Ramos (cell line): ENCODE data around the gene TAOK1.

ENCODE experiments used
- in situ Hi-C: fragments of 300-500 bp; cut with MboI; formaldehyde crosslinking; loops from one replicate; pipeline ENCODE4 v1.14.3; 2022; ENCODE audit warnings: low sequenced_read_pairs; ENCODE audit not compliant: unreplicated experiment

The TAOK1 gene

GRCh38 chr17:29518359-29518758 is 128.2 kb downstream of the TAOK1 start:
- in situ Hi-C loops, result no loop called here

GRCh38 chr17:29524692-29525091 is 134.5 kb downstream of the TAOK1 start:
- in situ Hi-C loops, result no loop called here

DNA sequence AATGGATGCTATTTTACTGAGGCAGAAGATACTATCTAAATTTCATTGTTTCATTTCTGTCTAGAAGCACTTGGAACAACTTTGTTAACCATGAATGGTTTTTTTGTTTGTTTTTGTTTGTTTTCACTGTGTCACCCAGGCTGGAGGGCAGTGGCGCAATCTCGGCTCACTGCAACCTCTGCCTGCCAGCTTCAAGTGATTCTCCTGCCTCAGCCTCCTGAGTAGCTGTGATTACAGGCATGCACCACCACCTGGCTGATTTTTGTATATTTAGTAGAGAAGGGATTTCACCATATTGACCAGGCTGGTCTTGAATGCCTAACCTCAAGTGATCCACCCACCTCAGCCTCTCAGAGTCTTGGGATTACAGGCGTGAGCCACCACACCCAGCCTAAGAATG is 136.2 kb downstream of the TAOK1 start:
- in situ Hi-C loops, result no loop called here

DNA sequence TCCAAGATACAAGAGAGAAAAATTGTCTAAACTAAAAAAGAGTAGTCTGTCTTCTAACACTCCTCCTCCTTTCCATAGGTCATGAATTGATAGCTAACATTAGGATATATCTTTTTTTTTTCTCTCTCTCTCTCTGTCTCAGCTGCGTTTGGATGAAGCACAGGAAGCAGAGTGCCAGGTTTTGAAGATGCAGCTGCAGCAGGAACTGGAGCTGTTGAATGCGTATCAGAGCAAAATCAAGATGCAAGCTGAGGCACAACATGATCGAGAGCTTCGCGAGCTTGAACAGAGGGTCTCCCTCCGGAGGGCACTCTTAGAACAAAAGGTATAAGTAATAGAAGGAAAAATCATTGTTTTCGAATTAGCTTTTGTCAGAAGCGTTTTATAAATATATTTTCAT is 143.8 kb downstream of the TAOK1 start:
- in situ Hi-C loops, result no loop called here

DNA sequence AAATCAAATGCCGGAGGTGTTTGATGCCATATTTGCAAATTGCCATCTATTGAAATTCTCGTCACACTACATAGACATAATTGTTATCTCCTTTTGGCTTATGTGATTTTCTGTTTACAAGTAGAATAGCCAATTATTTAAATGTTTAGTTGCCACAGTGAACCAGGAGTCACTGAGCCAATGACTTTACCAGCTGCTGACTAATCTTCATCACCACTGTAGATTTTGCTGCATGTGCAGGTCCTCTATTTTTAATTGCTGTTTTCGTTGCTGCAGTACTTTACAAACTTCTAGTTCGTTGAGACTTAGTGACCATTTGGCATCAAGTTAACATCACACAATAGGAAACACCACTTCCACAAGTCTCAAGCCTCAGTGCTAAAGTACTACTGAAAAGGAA is 153.9 kb downstream of the TAOK1 start:
- in situ Hi-C loops, result no loop called here

- in situ Hi-C loops, result no loop called here
These were observed 155.9 kb downstream of the TAOK1 start for GRCh38 chr17:29546085-29546484.

- in situ Hi-C loops, result no loop called here
These were observed 156.7 kb downstream of the TAOK1 start for GRCh38 chr17:29546830-29547229.

DNA sequence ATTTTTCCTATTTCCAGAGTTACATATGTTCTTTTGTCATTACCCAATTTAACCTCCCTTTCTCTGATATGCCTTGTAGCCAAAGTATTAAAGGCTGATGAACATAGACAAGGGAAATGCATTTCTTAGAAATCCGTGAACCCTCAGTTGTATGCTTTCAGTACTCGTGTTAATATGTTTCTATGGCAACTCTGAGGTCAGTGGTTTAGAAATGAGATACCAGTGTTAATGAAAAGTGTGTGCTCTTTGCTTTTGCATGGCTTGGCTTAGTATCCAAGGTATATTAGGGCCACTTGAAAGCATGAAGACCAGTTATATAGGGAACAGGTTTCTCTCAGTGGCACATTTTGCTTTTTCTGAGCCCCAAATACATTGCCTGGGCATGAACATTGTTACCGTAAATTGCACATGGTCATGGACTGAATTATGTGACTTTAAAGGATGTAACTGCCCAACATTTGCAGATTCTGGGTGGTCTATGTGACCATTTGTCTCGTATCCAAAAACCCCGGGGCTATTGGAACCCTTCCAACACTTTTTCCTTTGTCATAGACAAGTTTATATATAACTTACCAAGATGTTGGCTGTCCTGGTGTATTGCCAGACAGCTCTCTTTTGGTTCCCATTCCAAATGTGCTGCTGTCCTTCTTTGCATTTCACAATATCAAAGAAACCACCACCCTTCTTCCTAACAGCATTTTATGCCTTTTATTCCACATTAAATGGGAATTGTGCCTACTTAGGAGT is 159.2 kb downstream of the TAOK1 start:
- in situ Hi-C loops, result no loop called here

DNA sequence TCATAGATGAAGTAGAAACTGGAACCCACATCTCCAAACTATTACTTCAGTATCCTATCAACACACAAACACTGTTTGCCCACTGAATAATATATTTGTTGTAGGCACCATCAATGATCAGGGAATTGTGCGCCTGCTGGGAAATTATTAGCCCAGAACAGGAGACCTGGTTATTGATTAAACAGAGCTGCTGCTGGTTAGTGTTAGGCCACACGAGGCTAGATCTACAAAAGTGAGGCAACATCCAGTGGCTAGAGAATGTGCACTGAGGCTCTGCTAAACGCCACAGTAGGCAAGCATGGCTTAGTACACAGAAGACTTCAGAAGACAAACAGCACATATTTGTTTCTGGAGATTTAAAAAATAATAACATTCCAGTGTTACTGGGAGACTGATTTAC is 165.7 kb downstream of the TAOK1 start:
- in situ Hi-C loops, result loop anchor here (25.0 kb wide), 1 partner anchor 819 kb away; the partner anchor contains the start of genes NEK8, TLCD1 and TRAF4

DNA sequence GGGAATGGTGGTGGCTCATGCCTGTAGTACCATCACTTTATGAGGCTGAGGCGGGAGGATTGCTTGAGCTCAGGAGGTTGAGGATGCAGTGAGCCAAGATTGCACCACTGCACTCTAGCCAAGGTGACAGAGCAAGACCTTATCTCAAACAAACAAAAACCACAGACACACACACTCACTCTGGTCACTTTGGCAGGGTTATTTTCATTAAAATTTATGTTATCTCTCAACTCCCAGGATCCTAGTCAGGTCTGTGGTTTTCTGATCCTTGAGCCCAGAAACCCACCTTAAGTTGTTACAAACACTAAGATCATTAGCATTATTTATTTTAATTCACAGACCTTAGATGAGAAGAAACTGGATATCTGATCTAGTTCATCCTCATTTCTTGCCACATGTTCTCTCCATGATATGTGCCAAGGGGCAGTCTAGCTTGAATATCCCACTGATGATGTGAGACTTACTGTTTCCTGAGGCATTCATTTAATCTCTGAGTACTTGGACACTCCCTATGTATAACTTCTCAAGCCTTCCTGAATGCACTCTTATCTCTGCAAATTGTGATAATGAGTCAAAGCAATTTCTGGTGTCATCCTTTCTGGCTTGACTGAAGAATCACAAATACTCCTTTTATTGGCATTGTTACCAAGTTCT is 167.0 kb downstream of the TAOK1 start:
- in situ Hi-C loops, result loop anchor here (25.0 kb wide), 1 partner anchor 820 kb away; the partner anchor contains the start of genes NEK8, TLCD1 and TRAF4

- in situ Hi-C loops, result loop anchor here (25.0 kb wide), 1 partner anchor 820 kb away; the partner anchor contains the start of genes NEK8, TLCD1 and TRAF4
These were observed 167.6 kb downstream of the TAOK1 start for GRCh38 chr17:29557739-29558116.

- in situ Hi-C loops, result loop anchor here (25.0 kb wide), 1 partner anchor 821 kb away; the partner anchor contains the start of genes NEK8, TLCD1 and TRAF4
These were observed 168.0 kb downstream of the TAOK1 start for GRCh38 chr17:29558139-29558538.

DNA sequence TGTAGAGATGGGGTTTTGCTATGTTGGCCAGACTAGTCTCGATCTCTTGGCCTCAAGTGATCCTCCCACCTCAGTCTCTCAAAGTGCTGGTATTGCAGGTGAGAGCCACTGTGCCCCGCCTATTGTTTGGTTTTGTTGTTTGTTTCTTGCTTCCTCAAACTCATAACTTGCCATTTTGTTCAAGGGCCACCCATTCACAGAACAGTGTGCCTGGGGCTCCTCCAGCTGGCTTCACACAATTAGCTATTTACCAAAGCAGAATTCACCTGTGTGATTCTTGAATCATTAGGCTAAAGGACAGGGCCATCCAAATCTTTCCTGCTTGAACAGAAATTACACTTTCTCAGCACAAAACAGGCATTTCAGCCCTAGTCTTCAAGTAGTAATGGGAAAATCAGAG is 169.5 kb downstream of the TAOK1 start:
- in situ Hi-C loops, result loop anchor here (25.0 kb wide), 1 partner anchor 822 kb away; the partner anchor contains the start of genes NEK8, TLCD1 and TRAF4

DNA sequence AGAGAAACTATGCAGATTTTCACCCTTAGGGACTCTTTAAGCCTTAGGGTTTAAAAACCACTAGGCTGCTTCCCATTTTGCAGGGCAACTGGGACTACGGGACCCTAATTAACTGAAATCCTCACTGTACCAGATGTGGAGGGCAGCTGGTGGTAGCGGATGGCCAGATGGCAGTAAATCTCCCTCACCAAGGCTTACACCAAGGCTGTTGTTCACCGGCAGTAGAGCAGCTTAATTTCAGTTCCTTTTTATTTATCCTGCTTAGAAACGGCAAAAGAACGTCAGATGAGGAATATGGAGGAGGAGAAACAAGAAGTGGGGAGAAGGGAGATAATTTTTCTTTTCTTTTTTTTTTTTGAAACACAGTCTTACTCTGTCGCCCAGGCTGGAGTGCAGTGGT is 170.2 kb downstream of the TAOK1 start:
- in situ Hi-C loops, result loop anchor here (25.0 kb wide), 1 partner anchor 823 kb away; the partner anchor contains the start of genes NEK8, TLCD1 and TRAF4

GRCh38 chr17:29561554-29562517 is 171.7 kb downstream of the TAOK1 start:
- in situ Hi-C loops, result loop anchor here (25.0 kb wide), 1 partner anchor 825 kb away; the partner anchor contains the start of genes NEK8, TLCD1 and TRAF4

DNA sequence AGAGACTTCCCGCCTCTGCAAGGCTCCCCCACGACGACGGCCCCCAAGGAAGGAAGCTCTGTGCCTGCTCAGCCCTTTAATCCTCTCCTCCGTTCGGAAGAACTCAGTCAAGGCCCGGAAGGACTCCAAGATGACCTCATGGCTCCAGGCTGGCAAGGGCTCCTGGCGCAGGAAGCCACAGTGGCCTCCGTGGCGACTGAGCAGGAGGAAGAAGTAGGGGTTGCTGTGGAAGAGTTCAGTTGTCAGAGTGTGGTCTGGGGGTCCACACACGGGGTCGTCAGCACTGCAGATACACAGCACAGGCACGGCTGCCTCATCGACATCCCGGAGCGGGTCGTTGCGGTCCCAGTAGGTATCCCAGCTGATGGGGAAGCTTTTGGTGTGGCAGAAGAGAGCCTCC is 172.5 kb downstream of the TAOK1 start:
- in situ Hi-C loops, result loop anchor here (25.0 kb wide), 1 partner anchor 825 kb away; the partner anchor contains the start of genes NEK8, TLCD1 and TRAF4

DNA sequence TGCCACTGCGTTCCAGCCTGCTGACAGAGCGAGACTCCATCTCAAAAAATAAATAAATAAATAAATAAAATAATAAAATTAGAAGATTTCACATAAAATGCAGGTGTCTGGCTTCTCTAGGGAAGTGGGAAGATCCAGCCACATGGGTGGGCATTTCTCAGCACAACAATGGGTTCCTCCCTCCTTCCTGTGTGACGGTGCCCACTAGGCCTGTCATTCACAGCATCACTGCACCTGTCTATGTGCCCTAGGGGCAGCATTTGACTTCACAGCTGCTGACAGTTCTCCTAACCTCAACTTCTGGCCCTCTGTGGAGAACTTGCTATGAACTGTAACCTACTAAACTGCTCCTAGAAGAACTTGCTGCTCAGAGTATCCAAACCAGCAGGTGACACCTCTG is 173.7 kb downstream of the TAOK1 start:
- in situ Hi-C loops, result loop anchor here (25.0 kb wide), 1 partner anchor 827 kb away; the partner anchor contains the start of genes NEK8, TLCD1 and TRAF4

DNA sequence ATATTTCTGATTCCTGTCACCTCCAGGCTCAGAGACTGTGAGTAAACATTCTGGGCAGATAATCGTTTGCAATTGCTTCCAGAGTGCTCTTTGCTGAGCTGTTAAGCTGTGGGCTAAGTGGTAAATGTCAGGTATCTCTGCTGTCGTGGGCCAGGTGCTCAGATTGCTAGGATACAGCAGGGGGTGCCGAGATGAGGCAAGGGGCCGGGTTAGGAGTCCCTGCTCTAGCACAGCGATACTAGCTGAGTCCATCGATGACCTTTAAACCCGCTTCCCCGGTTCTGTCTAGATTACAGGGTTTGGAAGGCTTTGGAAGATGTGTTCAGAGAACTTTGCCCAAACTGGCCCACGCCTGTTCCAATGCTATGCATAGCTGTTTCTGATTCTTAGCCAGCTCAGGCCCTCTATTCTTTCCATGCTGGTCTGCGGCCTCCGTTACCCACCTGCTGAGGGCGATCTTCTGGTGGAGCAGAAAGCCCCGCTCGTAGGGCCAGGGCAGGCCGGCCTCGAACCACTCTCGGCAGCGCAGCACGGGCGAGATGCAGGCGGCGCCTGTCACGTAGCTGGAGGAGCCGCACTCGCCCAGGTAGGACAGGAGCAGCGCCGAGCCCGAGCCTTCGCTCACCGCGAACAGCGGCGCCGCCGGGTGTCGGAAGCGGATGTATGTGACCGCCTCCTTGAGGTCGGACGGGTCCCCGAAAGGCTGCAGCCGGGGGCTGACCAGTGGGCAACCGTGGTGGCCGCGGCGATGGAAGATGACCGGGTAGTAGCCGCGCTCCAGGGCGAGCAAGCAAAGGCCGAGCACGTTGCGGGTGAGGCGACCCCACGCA is 175.7 kb downstream of the TAOK1 start:
- in situ Hi-C loops, result loop anchor here (25.0 kb wide), 1 partner anchor 829 kb away; the partner anchor contains the start of genes NEK8, TLCD1 and TRAF4
